Activated CD4-positive, alpha-beta memory T cell treated with anti-CD3 and anti-CD28 coated beads, Interleukin-2, amount 10 ng/mL, durations not matched to agents 7 days and 5 days (primary cell): ENCODE data around the gene EREG. TPM values are rescaled to one million over a fixed set of nuclear protein-coding genes. Genes with fewer than 3 reads are reported as not detected.
"Not testable (repeated sequence)": the region's sequence is repeated elsewhere in the genome, so short reads cannot be mapped to it uniquely, and the experiment has no call there.

ENCODE experiments used
- CTCF ChIA-PET: fragments of 350-600 bp; sonication (Branson Sonifier 250); formaldehyde crosslinking; loops from one replicate; lab custom pipeline; 2021; ENCODE audit warnings: antibody characterized with exemption, inconsistent platforms; lab: Charles Lee
- POLR2A ChIA-PET: fragments of 350-600 bp; sonication (Branson Sonifier 250); formaldehyde crosslinking; loops from one replicate; lab custom pipeline; 2021; ENCODE audit warnings: antibody characterized with exemption; lab: Charles Lee
- DNase-seq: peaks from one replicate; pipeline ENCODE4 v3.0.0-alpha.2; 2020
- H3K27ac Mint-ChIP-seq: one replicate; pipeline ENCODE4 v1.8.0; 2021; ENCODE audit warnings: mild to moderate bottlenecking, mixed read lengths
- H3K27me3 Mint-ChIP-seq: one replicate; pipeline ENCODE4 v1.8.0; 2021; ENCODE audit warnings: mixed read lengths
- H3K36me3 Mint-ChIP-seq: one replicate; pipeline ENCODE4 v1.8.0; 2021; ENCODE audit warnings: low read depth, mixed read lengths
- H3K4me1 Mint-ChIP-seq: one replicate; pipeline ENCODE4 v1.8.0; 2021; ENCODE audit warnings: mixed read lengths
- H3K4me3 Mint-ChIP-seq: one replicate; pipeline ENCODE4 v1.8.0; 2021; ENCODE audit warnings: mild to moderate bottlenecking, mixed read lengths
- H3K9me3 Mint-ChIP-seq: one replicate; pipeline ENCODE4 v1.8.0; 2021; ENCODE audit warnings: mixed read lengths
- total RNA-seq, 2 experiments: library from RNA; stranded (reverse); gene quantifications; one replicate each; pipeline ENCODE4 v1.2.3, GENCODE V29; 2021

Gene EREG
- total RNA-seq, 2 experiments from 2014 or later: not detected

GRCh38 chr4:74398894-74399589 lies 34.1 kb downstream of the EREG start:
- CTCF ChIA-PET: interaction anchor here (1.3 kb wide), 1 partner anchor 169 kb away, joined by 3 read pairs; no protein-coding TSS in a partner anchor
- H3K27me3 Mint-ChIP-seq, H3K9me3 Mint-ChIP-seq, H3K36me3 Mint-ChIP-seq, H3K4me1 Mint-ChIP-seq, DNase-seq: not testable (repeated sequence)
- Mint-ChIP-seq H3K27ac (peak overlapping the region; percentile 88), H3K4me3 (peak overlapping the region; percentile 93)
- POLR2A ChIA-PET: interaction anchor here (0.6 to 2.2 kb wide), 5 partner anchors 14 to 1115 kb away, joined by 3 to 11 read pairs (median 3); partner anchors contain the start of genes AREG, RCHY1 and THAP6

GRCh38 chr4:74400395-74400794 lies 35.5 kb downstream of the EREG start:
- no peak for DNase-seq
- POLR2A ChIA-PET: interaction anchor here (1.3 kb wide), 1 partner anchor 45 kb away, joined by 3 read pairs; the partner anchor contains the start of gene AREG
- H3K4me3 Mint-ChIP-seq: no peak overlapping the region
- peaks cover 2% of the 10 kb centered on the region for H3K27me3 Mint-ChIP-seq
- H3K27ac Mint-ChIP-seq: no peak overlapping the region
- H3K4me1 Mint-ChIP-seq: peaks cover 6% of the 10 kb centered on the region
- H3K9me3 Mint-ChIP-seq: no peaks in the 10 kb centered on the region
- CTCF ChIA-PET: no interaction called here
- no peaks in the 10 kb centered on the region for H3K36me3 Mint-ChIP-seq

- no peaks in the 10 kb centered on the region for H3K9me3 Mint-ChIP-seq
- CTCF ChIA-PET: no interaction called here
Measured at GRCh38 chr4:74402692-74403456, 37.9 kb downstream of the EREG start.

GRCh38 chr4:74407891-74408290 lies 42.9 kb downstream of the EREG start:
- no peak overlapping the region for H3K4me3 Mint-ChIP-seq
- no peak for DNase-seq
- peaks cover 2% of the 10 kb centered on the region for H3K27me3 Mint-ChIP-seq
- no peak overlapping the region for H3K27ac Mint-ChIP-seq
- no peaks in the 10 kb centered on the region for H3K36me3 Mint-ChIP-seq
- no peaks in the 10 kb centered on the region for H3K9me3 Mint-ChIP-seq
- H3K4me1 Mint-ChIP-seq: no peaks in the 10 kb centered on the region
- CTCF ChIA-PET: no interaction called here
- POLR2A ChIA-PET: no interaction called here

More at GRCh38 chr4:74402692-74403456, 37.9 kb downstream of the EREG start:
- H3K4me3 Mint-ChIP-seq: no peak overlapping the region
- POLR2A ChIA-PET: no interaction called here
- DNase-seq: no peak
- H3K27me3 Mint-ChIP-seq: peaks cover 4% of the 10 kb centered on the region
- H3K4me1 Mint-ChIP-seq: peaks cover 2% of the 10 kb centered on the region
- no peaks in the 10 kb centered on the region for H3K36me3 Mint-ChIP-seq
- no peak overlapping the region for H3K27ac Mint-ChIP-seq

GRCh38 chr4:74408639-74409038 lies 43.7 kb downstream of the EREG start:
- POLR2A ChIA-PET: no interaction called here
- no peaks in the 10 kb centered on the region for H3K9me3 Mint-ChIP-seq

GRCh38 chr4:74410272-74410671 lies 45.3 kb downstream of the EREG start:
- DNase-seq: no peak
- no peaks in the 10 kb centered on the region for H3K4me1 Mint-ChIP-seq
- H3K27ac Mint-ChIP-seq: no peak overlapping the region
- H3K27me3 Mint-ChIP-seq: peaks cover 4% of the 10 kb centered on the region
- H3K9me3 Mint-ChIP-seq: no peaks in the 10 kb centered on the region
- CTCF ChIA-PET: no interaction called here
- H3K4me3 Mint-ChIP-seq: no peak overlapping the region
- POLR2A ChIA-PET: no interaction called here
- no peaks in the 10 kb centered on the region for H3K36me3 Mint-ChIP-seq

More at GRCh38 chr4:74408639-74409038, 43.7 kb downstream of the EREG start:
- Mint-ChIP-seq H3K36me3 (no peaks in the 10 kb centered on the region), H3K27me3 (peaks cover 2% of the 10 kb centered on the region), H3K27ac (no peak overlapping the region), H3K4me1 (no peaks in the 10 kb centered on the region), H3K4me3 (no peak overlapping the region)
- DNase-seq: no peak
- CTCF ChIA-PET: no interaction called here

GRCh38 chr4:74412225-74412624 lies 47.3 kb downstream of the EREG start:
- no peaks in the 10 kb centered on the region for H3K9me3 Mint-ChIP-seq
- H3K4me3 Mint-ChIP-seq: no peak overlapping the region
- H3K4me1 Mint-ChIP-seq: no peaks in the 10 kb centered on the region
- ChIA-PET POLR2A (no interaction called here), CTCF (no interaction called here)
- peaks cover 4% of the 10 kb centered on the region for H3K27me3 Mint-ChIP-seq
- no peak overlapping the region for H3K27ac Mint-ChIP-seq
- DNase-seq: no peak
- H3K36me3 Mint-ChIP-seq: no peaks in the 10 kb centered on the region

- no peak for DNase-seq
- Mint-ChIP-seq H3K4me1 (no peaks in the 10 kb centered on the region), H3K27me3 (peaks cover 3% of the 10 kb centered on the region), H3K9me3 (no peaks in the 10 kb centered on the region), H3K36me3 (no peaks in the 10 kb centered on the region), H3K27ac (no peak overlapping the region), H3K4me3 (no peak overlapping the region)
- CTCF ChIA-PET: no interaction called here
- POLR2A ChIA-PET: no interaction called here
Measured at GRCh38 chr4:74413265-74413664, 48.3 kb downstream of the EREG start.

GRCh38 chr4:74414149-74414809 lies 49.3 kb downstream of the EREG start:
- H3K9me3 Mint-ChIP-seq: no peaks in the 10 kb centered on the region
- no peak overlapping the region for H3K27ac Mint-ChIP-seq
- H3K4me1 Mint-ChIP-seq: no peaks in the 10 kb centered on the region
- no peak for DNase-seq
- ChIA-PET POLR2A (no interaction called here), CTCF (no interaction called here)
- no peak overlapping the region for H3K4me3 Mint-ChIP-seq
- H3K27me3 Mint-ChIP-seq: peaks cover 5% of the 10 kb centered on the region
- no peaks in the 10 kb centered on the region for H3K36me3 Mint-ChIP-seq

GRCh38 chr4:74415602-74416300 lies 50.8 kb downstream of the EREG start:
- H3K4me3 Mint-ChIP-seq: no peak overlapping the region
- H3K4me1 Mint-ChIP-seq: no peaks in the 10 kb centered on the region
- ChIA-PET CTCF (no interaction called here), POLR2A (no interaction called here)
- H3K9me3 Mint-ChIP-seq: no peaks in the 10 kb centered on the region
- no peak overlapping the region for H3K27ac Mint-ChIP-seq
- no peaks in the 10 kb centered on the region for H3K36me3 Mint-ChIP-seq
- H3K27me3 Mint-ChIP-seq: peaks cover 5% of the 10 kb centered on the region
- no peak for DNase-seq

- Mint-ChIP-seq H3K27ac (no peak overlapping the region), H3K4me3 (no peak overlapping the region), H3K27me3 (peaks cover 7% of the 10 kb centered on the region), H3K36me3 (no peaks in the 10 kb centered on the region), H3K4me1 (no peaks in the 10 kb centered on the region), H3K9me3 (no peaks in the 10 kb centered on the region)
- ChIA-PET CTCF (no interaction called here), POLR2A (no interaction called here)
- DNase-seq: no peak
Measured at GRCh38 chr4:74418063-74418670, 53.2 kb downstream of the EREG start.

- H3K9me3 Mint-ChIP-seq: no peaks in the 10 kb centered on the region
- ChIA-PET POLR2A (no interaction called here), CTCF (no interaction called here)
- no peak overlapping the region for H3K27ac Mint-ChIP-seq
- peaks cover 3% of the 10 kb centered on the region for H3K4me1 Mint-ChIP-seq
- no peak for DNase-seq
- H3K36me3 Mint-ChIP-seq: no peaks in the 10 kb centered on the region
- peaks cover 7% of the 10 kb centered on the region for H3K27me3 Mint-ChIP-seq
- no peak overlapping the region for H3K4me3 Mint-ChIP-seq
Measured at GRCh38 chr4:74420863-74421262, 55.9 kb downstream of the EREG start.
